Activated effector memory CD4-positive, alpha-beta T cell treated with anti-CD3 and anti-CD28 coated beads, Interleukin-2, amount 50 U/mL, for 16 hours (primary cell): ENCODE measurements around the gene ARMC3.

Experiments used
- DNase-seq: peaks from one replicate; pipeline ENCODE4 v3.0.0-alpha.2; 2020

ARMC3 gene

DNA sequence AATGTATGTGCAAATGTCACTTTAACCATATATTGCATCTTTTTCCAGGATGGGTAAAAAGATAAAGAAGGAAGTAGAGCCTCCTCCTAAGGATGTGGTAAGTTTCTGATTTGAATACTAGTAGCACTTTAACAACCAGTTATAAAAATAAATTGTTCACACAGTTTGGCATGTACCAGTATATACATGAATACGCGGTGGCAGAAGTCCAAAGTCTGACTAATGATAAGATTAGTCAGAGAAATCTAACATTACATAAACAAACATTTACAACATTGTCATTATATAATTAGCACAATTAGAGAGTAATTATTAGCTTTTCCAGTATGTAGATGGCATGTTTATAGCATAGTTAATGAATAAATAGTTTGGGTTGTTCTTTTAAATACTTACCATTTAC is 4.1 kb downstream of the ARMC3 start:
- no peak for DNase-seq

DNA sequence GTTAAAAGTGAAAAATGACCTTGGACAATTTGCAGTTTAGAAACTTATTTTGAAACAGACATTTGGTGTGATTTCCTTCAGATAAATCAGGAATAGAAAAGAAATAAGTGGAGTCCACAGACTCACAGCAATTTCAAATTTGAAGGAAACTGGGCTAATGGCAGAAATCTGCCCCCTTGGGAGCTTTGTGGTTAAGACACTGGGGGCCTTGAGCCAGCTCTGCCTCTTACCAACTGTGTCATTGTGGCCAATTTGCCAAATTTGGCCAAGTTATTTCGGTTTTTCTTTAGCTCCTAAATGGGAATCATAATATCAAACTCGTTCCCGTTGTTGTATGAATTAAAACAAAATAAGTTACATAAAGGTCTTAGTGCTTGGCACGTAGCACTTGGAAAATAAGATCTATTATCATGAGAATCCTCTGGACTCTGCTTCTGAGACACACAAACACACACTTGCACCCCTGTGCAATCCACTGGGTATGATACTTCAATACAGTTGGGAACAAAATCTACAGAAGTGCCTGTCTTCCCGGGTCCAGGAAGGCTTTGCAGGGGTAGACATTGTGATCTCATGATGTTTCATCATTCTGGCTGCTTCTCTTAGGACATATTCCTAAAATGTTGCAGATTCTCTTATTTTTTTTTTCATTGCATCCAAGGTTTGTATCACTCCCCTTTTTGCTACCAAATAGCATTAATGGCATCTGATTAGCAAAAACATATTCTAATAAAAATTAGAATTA is 4.9 kb downstream of the ARMC3 start:
- DNase-seq: no peak

DNA sequence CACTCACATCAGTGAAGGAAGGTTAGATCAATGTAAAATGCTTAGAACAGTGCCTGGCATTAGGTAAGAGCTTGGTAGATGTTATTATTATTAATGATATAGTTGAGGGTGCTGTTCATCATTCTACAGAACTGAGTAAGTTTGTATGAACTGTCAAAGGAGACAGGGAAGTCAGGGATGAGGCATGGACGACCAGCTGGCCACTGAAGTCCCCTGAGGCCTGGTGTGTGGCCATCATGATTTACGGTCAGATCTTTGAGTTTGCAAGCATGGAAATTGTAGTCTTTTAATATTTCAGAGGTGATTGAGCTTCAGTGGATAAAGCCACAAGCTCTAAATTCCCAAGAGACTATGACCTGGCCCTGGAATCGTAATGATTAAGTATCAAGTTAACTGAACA is 6.9 kb downstream of the ARMC3 start:
- DNase-seq: no peak

DNA sequence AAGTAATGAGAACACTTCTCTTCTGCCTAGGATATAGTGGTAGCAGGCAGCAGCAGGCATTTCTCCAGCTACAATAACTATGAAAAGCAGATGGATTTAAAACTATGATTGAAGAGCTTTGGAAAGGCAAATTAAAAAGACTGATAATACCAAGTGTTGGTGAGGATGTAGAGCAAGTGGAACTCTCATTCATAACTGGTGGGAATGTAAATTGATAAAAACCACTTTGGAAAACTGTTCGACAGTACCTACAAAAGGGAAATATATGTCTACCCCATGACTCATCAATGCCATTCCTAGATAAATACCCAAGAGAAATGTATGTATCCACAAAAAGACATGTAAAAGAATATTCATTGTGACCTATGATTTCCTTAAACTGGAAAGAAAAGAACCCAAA is 14.6 kb downstream of the ARMC3 start:
- no peak for DNase-seq

DNA sequence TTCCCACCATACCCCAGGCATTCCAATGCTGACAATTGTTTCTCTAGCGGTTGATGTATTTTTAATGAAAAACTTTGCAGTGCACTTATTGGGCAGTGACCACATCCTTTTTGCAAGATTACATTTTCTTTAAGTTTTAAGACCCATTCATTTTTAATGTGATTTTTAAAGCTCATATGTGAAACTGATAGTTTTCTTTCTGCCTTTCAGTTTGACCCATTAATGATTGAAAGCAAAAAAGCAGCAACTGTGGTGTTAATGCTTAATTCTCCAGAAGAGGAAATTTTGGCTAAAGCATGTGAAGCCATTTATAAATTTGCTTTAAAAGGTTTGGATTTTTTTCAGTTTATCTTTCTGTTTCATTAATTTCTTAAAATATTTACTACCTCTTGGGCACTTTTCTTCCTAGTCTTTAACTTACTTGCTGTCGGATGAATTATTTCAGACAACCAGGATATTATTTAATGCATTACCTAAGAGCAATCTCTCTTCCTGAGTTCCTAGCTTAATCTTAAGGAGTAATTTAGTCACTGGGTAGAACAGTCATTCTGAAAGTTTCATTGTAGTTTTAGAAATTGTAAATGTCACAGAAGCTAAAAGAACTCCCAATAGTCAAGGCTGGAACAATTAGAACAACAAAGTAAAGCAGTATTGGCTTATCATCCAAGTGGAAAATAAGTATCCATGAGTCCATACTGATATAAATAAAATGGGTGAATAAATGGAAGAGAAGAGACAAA is 18.3 kb downstream of the ARMC3 start:
- DNase-seq: no peak

DNA sequence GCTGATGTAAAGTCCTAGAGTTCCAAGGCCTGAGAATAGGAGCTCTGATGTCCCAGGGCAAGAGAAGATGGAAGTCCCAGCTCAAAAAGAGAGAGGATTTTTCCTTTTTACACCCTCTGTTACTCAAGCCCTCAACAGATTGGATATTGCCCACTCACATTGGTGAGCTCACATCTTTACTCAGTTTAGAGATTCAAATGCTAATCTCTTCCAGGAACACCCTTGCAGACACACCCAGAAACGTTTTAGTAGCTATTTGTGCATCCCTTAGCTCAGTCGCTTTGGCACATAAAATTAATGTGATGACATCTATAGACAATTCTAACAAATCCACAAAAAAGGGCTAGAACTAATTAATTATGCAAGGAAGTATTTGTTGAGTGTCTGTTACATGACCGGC is 27.1 kb downstream of the ARMC3 start:
- DNase-seq: no peak

DNA sequence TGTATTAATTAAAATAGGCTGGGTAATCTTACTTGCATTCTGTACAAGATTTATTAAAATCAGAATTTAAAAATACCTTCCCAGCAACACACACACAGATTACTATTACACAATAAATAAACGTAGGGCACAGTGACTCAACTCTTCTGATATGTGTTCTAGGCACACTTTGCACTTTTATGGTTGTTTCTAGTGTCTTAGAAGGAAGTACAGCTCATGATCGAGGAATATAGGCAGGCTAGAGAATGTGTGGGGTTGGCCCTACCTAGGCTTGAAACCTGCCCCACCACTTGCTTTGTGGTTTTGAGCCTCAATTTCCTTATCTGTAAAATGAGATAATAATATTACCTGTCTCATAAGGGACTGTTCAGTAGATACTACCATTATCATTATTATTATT is 30.5 kb downstream of the ARMC3 start:
- DNase-seq: no peak

DNA sequence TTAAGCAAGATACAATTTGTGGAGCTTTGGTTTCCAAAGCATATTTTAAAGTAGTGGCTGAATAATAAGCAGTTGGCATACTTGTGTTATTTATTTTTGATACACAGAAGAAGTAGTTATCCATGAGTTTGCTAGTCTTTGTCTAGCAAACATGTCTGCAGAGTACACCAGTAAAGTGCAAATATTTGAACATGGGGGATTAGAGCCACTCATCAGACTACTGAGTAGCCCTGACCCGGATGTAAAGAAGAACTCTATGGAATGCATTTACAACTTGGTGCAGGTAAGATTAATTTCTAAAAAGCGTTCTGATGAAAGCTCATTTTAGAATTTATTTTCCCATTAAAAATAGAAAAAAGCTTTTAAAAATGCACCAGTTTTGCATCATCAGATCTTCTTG is 31.4 kb downstream of the ARMC3 start:
- DNase-seq: no peak

DNA sequence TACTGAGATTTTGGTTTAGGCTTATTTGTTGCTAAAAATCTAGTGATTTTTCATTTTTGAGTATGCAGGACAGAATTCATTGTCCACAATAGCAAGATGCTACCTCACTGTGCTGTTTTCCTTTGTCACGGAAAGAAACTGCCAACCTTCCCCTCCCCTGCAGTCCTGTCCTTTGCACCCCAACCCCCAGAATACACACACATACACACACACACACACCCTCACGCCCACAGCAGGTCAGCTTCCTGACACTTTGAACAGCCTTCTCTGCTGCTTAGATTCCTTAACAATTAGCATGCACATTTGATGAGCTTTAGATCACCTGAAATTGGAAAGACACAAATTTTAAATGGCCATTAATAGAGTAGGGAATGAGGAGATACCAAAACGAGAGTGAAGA is 32.1 kb downstream of the ARMC3 start:
- no peak for DNase-seq

DNA sequence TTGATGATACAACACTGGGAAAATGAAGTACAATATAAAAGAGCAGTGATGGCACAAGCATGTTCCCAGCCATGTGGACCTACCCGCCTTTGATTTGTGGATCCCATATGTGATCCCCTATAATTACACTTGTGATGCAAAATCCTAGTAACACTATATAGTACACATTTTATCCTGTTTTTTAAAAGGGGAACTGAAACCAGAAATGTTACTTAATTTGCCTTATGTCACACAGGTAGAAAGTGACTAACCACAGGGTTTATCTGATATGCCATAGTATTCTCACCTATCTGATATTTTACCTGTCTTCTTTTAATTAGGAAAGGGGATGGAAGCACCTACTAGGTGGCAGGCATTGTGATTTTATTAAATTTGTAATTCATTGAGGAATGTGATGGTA is 35.0 kb downstream of the ARMC3 start:
- DNase-seq: no peak

DNA sequence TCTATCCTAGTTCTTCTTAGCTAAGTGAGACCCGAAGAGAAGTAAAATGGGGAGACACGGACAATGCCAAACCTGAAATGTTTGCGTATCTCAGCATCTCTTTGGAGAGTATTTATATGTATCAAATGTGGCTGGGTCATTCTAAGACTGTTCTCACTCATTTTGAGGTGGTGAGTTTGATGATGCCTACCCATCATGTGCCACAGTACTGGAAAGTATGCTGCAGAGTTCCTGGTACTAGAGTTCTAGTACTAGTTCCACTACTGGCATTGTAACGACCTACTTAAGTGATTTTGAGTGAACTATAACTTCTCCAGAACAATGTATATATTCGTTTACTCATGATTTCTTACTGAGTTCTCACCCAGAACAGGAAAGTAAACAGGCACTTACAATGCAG is 41.9 kb downstream of the ARMC3 start:
- no peak for DNase-seq

DNA sequence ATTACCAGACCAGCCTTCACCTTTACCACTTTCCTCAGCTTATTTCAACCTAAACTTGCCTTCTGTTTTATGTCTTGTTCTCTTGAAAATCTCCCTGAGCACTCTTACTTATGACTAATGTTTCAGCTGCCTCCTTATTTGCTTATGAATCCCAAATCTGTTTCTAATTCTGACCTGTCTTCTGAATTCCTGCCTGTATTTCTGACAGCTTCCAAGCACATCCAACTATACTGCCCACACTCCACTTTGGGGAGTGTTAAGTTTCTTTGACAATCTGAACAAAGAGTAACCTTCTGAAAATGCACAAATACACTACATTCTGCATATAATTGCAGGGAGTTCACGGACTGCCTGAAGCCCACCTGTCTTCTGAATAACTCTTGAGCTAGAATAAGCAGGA is 48.7 kb downstream of the ARMC3 start:
- no peak for DNase-seq

DNA sequence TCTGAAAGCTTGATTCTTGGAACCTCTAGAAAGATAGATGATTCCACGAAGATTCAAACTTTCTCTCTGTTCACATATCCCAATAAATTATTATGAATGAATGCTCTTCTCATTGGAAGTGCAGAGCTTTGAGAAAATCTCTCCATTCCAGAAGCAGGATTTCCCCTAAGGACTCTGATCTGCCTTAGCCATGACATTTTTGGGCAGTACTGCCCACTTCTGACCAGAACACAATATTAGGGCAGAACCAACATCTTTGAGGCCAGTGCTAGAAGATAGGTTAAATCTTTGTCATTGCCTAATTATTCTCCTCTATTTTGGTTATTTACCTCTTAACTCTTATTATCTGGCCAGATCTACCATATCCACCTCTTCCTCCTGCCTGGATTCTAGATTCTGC is 49.9 kb downstream of the ARMC3 start:
- no peak for DNase-seq

DNA sequence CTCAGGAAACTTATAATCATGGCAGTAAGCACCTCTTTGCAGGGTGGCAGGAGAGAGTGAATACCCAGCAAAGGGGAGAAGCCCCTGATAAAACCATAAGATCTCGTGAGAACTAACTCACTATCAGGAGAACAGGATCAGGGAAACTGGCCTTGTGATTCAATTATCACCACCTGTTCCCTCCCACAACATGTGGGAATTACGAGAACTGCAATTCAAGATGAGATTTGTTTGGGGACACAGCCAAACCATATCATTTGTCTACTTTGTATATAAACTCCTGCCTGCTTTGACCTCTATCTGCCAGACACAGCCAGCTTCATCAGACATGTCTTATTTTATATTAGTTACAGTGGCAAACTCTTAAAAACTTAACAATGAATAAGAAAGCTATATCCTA is 50.4 kb downstream of the ARMC3 start:
- DNase-seq: no peak

DNA sequence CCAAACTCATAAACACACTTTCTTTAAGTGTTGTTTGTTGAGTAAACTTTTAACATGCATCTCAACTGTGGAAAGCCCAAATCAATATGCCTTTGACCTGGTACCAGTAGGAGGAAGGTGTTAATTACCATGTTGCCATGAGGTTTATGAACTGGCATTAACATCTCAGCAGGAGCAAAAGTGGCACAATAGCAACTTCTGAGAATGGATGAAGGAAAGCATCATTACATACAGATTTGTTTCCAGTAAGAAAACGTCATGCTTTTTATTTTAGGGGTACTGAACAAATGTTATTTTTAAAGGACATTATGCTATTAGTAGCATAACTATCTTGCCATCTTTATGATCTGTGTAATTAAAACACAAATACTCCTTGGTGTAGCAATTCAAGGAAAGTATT is 51.1 kb downstream of the ARMC3 start:
- DNase-seq: no peak

DNA sequence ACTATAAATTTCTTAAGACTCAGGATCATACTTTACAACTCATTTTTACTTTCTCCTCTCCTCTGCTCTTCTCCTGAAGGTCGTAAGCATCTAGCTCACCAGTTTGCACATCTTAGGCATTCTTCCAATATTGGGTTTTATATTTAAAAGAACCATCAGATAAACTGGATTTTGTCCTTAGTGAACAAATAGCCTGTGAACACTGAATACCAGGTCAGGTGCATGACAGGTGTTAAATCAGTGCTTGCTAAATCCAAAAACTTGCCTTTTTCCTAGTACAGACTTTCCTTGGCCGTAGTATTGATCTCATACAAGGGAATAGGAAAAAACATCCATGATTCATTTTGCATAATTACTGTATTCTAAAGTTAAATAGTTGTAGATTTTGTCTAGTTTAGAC is 53.0 kb downstream of the ARMC3 start:
- DNase-seq: no peak

DNA sequence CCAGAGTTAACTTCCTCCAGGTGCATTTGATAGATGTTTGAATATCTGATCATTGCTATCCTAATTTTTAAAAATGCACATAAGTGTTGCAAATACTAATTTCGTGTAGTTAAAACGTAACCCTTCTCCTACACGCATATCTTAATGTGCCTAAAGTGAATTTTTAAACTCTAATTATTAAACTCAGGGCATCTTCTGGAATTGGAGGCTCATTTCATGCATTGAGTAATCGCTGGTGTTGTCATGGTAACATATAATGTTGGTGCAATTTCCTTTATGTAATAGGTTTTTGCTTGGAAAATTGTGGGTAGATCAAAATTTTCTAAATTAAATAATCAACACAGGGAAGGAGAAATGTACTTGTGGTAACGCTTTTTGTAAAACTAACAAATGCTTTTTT is 56.2 kb downstream of the ARMC3 start:
- no peak for DNase-seq

DNA sequence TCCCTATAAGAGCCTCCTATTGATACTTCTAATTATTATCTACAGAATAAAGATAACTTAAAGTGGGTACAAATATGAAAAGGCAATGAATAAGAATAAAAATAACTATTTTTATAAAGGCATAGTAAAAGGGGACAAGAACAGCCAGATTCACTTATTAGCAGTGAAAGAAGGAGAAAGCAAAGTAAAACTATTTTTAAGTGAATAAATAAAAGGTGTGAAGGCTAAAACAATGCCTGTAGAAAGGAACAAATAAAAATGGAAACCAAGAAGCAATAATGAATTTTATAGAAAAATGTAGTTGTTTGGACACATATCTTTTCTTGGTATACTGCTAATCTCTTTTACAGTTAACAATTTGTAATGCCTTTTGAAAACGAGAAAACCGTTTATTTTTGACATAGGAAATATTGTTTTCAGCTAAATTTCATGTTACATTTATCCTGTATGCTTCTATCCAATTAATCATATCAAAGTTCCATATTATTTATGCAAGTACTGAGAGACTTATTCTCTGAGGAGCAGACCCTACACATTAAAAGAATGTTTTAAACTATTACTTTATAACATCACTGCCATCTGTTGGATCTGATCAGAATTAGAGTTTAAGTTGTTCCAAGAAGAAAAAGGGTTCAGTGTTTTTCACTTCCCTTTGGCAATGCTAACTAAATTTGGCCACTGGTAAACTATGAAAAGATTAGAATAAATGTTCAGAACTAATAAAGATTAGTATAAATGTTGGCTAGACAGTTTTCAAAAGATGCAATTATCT is 59.1 kb downstream of the ARMC3 start:
- no peak for DNase-seq

DNA sequence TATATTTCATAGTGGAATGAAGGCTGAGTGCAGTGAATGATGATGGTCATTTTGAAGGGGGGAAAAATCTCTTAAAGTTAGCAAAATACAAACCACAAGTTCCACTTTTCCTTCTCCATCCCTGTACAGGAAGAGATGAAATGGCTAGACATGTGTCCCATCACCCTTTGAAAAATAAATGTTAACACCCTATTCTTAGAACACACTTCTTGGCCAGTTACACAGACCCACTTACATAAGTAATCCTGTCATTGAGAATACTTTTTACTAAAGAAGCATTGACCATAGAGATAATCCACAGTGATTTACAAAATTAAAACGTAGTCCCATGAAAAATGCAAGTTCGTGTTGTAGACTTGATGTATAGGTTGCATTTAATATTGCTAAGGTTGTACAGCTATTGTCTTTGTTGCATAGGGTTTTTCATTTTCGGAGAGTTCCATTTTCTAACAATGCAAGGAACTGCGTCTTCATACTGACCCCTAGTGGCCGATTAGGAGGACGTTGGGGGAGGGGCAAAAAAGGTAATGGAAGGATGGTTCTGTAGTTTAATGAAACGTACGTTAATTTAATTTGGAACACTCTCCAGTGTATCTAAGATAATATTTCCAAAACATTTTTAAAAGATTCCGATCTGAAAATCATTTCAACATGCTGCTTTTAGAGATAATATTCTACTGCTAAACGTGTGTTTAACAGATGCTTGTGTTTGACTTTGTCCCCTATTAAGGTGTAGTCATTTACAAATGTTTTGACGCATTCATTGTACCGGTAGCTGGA is 60.9 kb downstream of the ARMC3 start:
- peak; percentile 88 for DNase-seq

DNA sequence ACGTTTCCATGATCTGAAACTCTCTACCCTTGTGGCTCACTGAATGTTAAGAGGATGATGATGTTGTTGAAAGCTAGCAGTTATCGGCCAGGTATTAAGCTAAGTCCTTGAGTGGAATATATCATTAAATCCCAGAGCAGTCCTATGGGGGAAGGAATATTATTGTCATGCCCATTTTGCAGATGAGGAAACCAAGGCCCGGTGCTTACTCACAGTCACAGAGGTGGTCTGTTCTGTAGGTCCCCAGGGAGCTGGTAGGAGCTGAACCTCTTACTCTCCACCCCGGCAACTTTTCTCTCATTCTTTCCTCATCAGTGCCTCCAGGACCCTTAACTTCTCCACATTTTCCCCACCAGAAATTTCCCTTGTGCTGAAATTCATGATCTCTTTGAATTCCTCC is 62.6 kb downstream of the ARMC3 start:
- DNase-seq: no peak

DNA sequence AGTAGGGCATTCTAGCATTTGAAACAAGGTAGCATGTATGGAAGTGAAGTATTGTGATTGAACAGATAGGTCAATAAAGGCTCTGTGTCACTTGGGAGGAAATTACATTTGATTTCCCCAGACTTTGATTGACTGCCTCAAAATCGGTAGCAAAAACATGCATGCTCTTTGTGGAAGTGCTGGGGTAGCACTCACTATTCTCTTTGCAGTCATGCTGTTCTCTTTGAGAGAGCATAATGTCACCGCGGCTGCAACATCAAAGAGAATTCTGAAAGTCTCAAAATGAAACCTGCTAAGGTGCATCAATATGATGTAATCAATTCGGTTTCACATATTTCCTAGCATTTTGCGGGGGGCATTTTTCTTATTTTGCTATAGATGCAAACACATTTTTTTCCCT is 64.2 kb downstream of the ARMC3 start:
- peak; percentile 65 for DNase-seq

DNA sequence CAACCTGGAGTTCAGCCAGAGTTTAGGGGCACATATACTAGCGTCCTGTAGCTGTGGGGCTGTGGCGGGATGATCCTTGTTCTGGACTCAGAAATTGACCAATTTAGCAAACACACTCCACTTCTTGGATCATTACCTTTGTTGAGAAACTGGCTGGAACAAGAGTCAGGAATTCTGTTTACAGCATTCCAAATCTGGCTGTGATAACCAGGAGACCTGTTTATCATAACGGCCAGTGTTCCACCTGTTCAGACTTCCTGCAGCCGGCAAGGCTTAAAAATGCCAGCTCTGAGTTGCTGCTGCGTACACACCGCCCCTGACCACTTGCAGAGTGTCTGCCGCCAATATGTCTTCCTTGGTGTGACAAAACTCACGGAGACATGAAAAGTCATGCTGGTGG is 64.8 kb downstream of the ARMC3 start:
- no peak for DNase-seq

DNA sequence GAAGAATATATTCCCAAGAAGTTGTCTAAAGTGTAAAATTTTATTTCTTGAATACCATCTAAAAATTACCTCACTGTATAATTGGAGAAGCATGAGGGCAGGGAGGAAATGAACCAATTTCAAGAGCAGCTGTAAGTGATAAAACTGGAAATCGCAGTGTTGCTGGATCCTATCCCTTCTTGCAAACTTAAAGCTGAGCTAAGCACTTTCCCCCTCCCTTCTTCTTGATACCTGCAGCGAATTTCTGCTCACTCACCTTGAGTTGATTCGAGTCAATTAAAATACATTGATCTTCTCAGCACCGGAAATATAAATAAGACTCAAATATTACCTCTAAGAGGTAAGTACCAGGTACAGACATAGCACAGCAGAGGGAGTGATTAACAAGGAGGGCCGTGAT is 65.5 kb downstream of the ARMC3 start:
- no peak for DNase-seq
